Natural killer cell (primary cell): ENCODE results near the gene HMGCL. TPM values are rescaled to one million over a fixed set of nuclear protein-coding genes. Genes with fewer than 3 reads are reported as not detected.

Experiments
- ATAC-seq, 3 donors: fragments of 150-1000 bp in 2 of 3; fragments of 200-7000 bp in 1 of 3; cut with Tn5 transposase; 1 replicate in 1 of 3; 2 replicates in 2 of 3; pipeline ENCODE4 v1.10.0; 2021; ENCODE audit warnings: mild to moderate bottlenecking in 2 of 3, moderate library complexity in 2 of 3
- DNase-seq, 2 donors: peaks; one replicate each; pipeline versions ENCODE4 v3.0.0 to v3.0.0-alpha.2; 2013 to 2021; ENCODE audit warnings: mixed read lengths in 1 of 2
- H3K27ac ChIP-seq: one replicate; pipeline ENCODE4 v1.5.1; 2013; ENCODE audit warnings: mild to moderate bottlenecking, low read length
- H3K27me3 ChIP-seq: one replicate; pipeline ENCODE4 v1.6.1; 2013; ENCODE audit warnings: low read length; ENCODE audit not compliant: control insufficient read depth, insufficient read depth
- H3K36me3 ChIP-seq: one replicate; pipeline ENCODE4 v1.6.1; 2013; ENCODE audit warnings: low read length; ENCODE audit not compliant: control insufficient read depth, insufficient read depth
- H3K4me1 ChIP-seq: one replicate; pipeline ENCODE4 v1.6.1; 2013; ENCODE audit warnings: low read length; ENCODE audit not compliant: control insufficient read depth, insufficient read depth
- H3K4me3 ChIP-seq: one replicate; pipeline ENCODE4 v1.5.1; 2013; ENCODE audit warnings: low read length
- H3K9me3 ChIP-seq: one replicate; pipeline ENCODE4 v1.6.1; 2013; ENCODE audit warnings: low read length; ENCODE audit not compliant: control insufficient read depth, insufficient read depth
- H3K27ac Mint-ChIP-seq, 2 donors: one replicate each; pipeline ENCODE4 v1.8.0; 2022; ENCODE audit warnings: mild to moderate bottlenecking in 2 of 2, mixed read lengths in 2 of 2, moderate library complexity in 1 of 2
- H3K27me3 Mint-ChIP-seq, 2 donors: one replicate each; pipeline ENCODE4 v1.8.0; 2022; ENCODE audit warnings: low read depth in 2 of 2, mixed read lengths in 2 of 2
- H3K36me3 Mint-ChIP-seq: one replicate; pipeline ENCODE4 v1.8.0; 2022; ENCODE audit warnings: mixed read lengths
- H3K4me1 Mint-ChIP-seq, 2 donors: one replicate each; pipeline ENCODE4 v1.8.0; 2022; ENCODE audit warnings: mixed read lengths in 2 of 2
- H3K4me3 Mint-ChIP-seq: one replicate; pipeline ENCODE4 v1.8.0; 2022; ENCODE audit warnings: mild to moderate bottlenecking, moderate library complexity, mixed read lengths
- H3K9me3 Mint-ChIP-seq, 2 donors: one replicate each; pipeline ENCODE4 v1.8.0; 2022; ENCODE audit warnings: mixed read lengths in 2 of 2
- CTCF ChIP-seq: fragments of 200-600 bp; IDR thresholded peaks from one replicate; pipeline ENCODE4 v1.8.0; 2022; ENCODE audit warnings: antibody characterized with exemption
- WGBS: methylation state at CpG from one replicate; pipeline ENCODE4 v1.1.7; 2013; ENCODE audit warnings: missing lambda C conversion rate; ENCODE audit not compliant: insufficient coverage; 5-methylcytosine and 5-hydroxymethylcytosine counted together
- intact Hi-C: fragments of 100-400 bp; cut with micrococcal nuclease; formaldehyde crosslinking; loops from one replicate; pipeline ENCODE4 v1.14.2; 2022
- total RNA-seq, 4 donors: library from RNA; stranded (reverse); fragments of 120-200 nt in 1 of 4; gene quantifications; one replicate each; pipeline versions ENCODE4 v1.2.3 to v1.2.4, GENCODE V29; 2013 to 2022

Gene HMGCL
- total RNA-seq, 3 donors from 2014 or later (not counting 1 experiment from before 2014, with no cell fraction given), result 16.8 to 26.9 (median 17.0) TPM

- no peaks in the 10 kb centered on the region for H3K9me3 Mint-ChIP-seq
- ATAC-seq, result peak; percentile 85 to 93 (median 90)
- Histone ChIP-seq H3K27me3 (no peaks in the 10 kb centered on the region), H3K36me3 (peaks cover 11% of the 10 kb centered on the region), H3K9me3 (no peaks in the 10 kb centered on the region), H3K4me1 (peaks cover 17% of the 10 kb centered on the region), H3K4me3 (peak within 1 kb of the TSS; percentile 78), H3K27ac (peak within 1 kb of the TSS; percentile 95)
- H3K27ac Mint-ChIP-seq, result peak within 1 kb of the TSS; percentile 90 to 91
- intact Hi-C loops, result no loop called here
- TF ChIP-seq CTCF, result no peak
- WGBS, result under 1% methylated on average over 89 of the region's 91 CpGs
- peak within 1 kb of the TSS; percentile 91 for H3K4me3 Mint-ChIP-seq
- DNase-seq, result peak; percentile 78 to 92
- no peaks in the 10 kb centered on the region for H3K36me3 Mint-ChIP-seq
- H3K27me3 Mint-ChIP-seq, result no peaks in the 10 kb centered on the region
- peaks cover 13 to 20% of the 10 kb centered on the region in 2 donors for H3K4me1 Mint-ChIP-seq
Measured at GRCh38 chr1:23777979-23778814, 47.0 kb downstream of the HMGCL start, which contains the start of gene PITHD1. Gene PITHD1, plus strand, starts transcription at chr1:23778418. Its CDS starts 98 bp downstream, at chr1:23778516.

GRCh38 chr1:23776217-23776616, 49.0 kb downstream of the HMGCL start:
- Mint-ChIP-seq H3K27ac (no peak overlapping the region), H3K27me3 (no peaks in the 10 kb centered on the region), H3K4me3 (peak overlapping the region; percentile 4), H3K36me3 (no peaks in the 10 kb centered on the region), H3K4me1 (peaks cover 13 to 23% of the 10 kb centered on the region in 2 donors), H3K9me3 (no peaks in the 10 kb centered on the region)
- intact Hi-C loops, result no loop called here
- DNase-seq, result no peak
- no peaks in the 10 kb centered on the region for H3K27me3 ChIP-seq
- TF ChIP-seq CTCF, result no peak
- WGBS, result 72% methylated on average over 2 of the region's 2 CpGs
- no peak overlapping the region for H3K4me3 ChIP-seq
- peaks cover 22% of the 10 kb centered on the region for H3K4me1 ChIP-seq
- H3K36me3 ChIP-seq, result peaks cover 3% of the 10 kb centered on the region
- H3K9me3 ChIP-seq, result no peaks in the 10 kb centered on the region
- H3K27ac ChIP-seq, result no peak overlapping the region
- ATAC-seq, result no peak

GRCh38 chr1:23774174-23774880, 50.9 kb downstream of the HMGCL start:
- no peak overlapping the region for H3K4me3 ChIP-seq
- H3K27ac ChIP-seq, result no peak overlapping the region
- ATAC-seq (no peak), DNase-seq (no peak)
- TF ChIP-seq CTCF, result no peak
- intact Hi-C loops, result no loop called here
- no peaks in the 10 kb centered on the region for H3K36me3 ChIP-seq
- no peaks in the 10 kb centered on the region for H3K27me3 ChIP-seq
- peaks cover 21% of the 10 kb centered on the region for H3K4me1 ChIP-seq
- Mint-ChIP-seq H3K9me3 (no peaks in the 10 kb centered on the region), H3K27me3 (no peaks in the 10 kb centered on the region), H3K36me3 (no peaks in the 10 kb centered on the region), H3K4me3 (no peak overlapping the region), H3K4me1 (peaks cover 2 to 13% of the 10 kb centered on the region in 2 donors), H3K27ac (no peak overlapping the region)
- no peaks in the 10 kb centered on the region for H3K9me3 ChIP-seq
- 80% methylated on average over 5 of the region's 6 CpGs for WGBS
